SK-N-MC (cell line): ENCODE measurements around the gene KCNG1.

Experiments used
- DNase-seq: peaks from one replicate; pipeline ENCODE4 v3.0.0-alpha.2; 2011; ENCODE audit warnings: low read depth, low spot score
- H3K27ac ChIP-seq: fragments of 200-600 bp; sonication (generic); 2 replicates; pipeline ENCODE4 v1.5.1; 2016; ENCODE audit warnings: mixed run types
- H3K36me3 ChIP-seq: fragments of 200-600 bp; sonication (generic); 2 replicates; pipeline ENCODE4 v1.6.1; 2017; ENCODE audit warnings: antibody characterized with exemption, low read length, mixed read lengths; ENCODE audit not compliant: insufficient read depth
- H3K4me3 ChIP-seq: fragments of 200-600 bp; sonication (generic); 2 replicates; pipeline ENCODE4 v1.5.1; 2016
- H3K9ac ChIP-seq: fragments of 200-600 bp; sonication (generic); 2 replicates; pipeline ENCODE4 v1.8.0; 2017; ENCODE audit warnings: mixed run types, mixed read lengths; ENCODE audit not compliant: insufficient read length
- H3K9me3 ChIP-seq: fragments of 200-600 bp; sonication (generic); 2 replicates; pipeline ENCODE4 v1.6.1; 2017; ENCODE audit warnings: low read depth, mild to moderate bottlenecking, antibody characterized with exemption, low read length, moderate library complexity, mixed read lengths
- EZH2 ChIP-seq: fragments of 200-600 bp; sonication (generic); IDR thresholded peaks from one replicate; pipeline ENCODE4 v1.6.1; 2017; ENCODE audit warnings: antibody characterized with exemption
- FOXP2 ChIP-seq: optimal IDR thresholded peaks from 2 replicates; pipeline ENCODE3; 2011; ENCODE audit warnings: mild to moderate bottlenecking, moderate library complexity; ENCODE audit not compliant: insufficient read depth; ENCODE audit errors: extremely low read length, control extremely low read depth
- POLR2AphosphoS5 ChIP-seq: IDR thresholded peaks from 2 replicates; pipeline ENCODE4 v1.6.1; 2012; ENCODE audit warnings: mild to moderate bottlenecking, low read depth, low read length, borderline replicate concordance

Gene KCNG1

GRCh38 chr20:51001430-51002265 lies 21.3 kb downstream of the KCNG1 start:
- DNase-seq: no peak
- TF ChIP-seq POLR2AphosphoS5: no peak
- no peak for TF ChIP-seq EZH2
- TF ChIP-seq FOXP2: no peak

GRCh38 chr20:50999355-50999754 lies 23.6 kb downstream of the KCNG1 start:
- Histone ChIP-seq H3K9me3 (no peaks in the 10 kb centered on the region), H3K9ac (no peak overlapping the region), H3K27ac (no peak overlapping the region), H3K4me3 (no peak overlapping the region), H3K36me3 (no peaks in the 10 kb centered on the region; the same call in 1 of the 2 replicates)
- DNase-seq: no peak
- no peak for TF ChIP-seq POLR2AphosphoS5
- no peak for TF ChIP-seq FOXP2
- TF ChIP-seq EZH2: no peak

More at GRCh38 chr20:51001430-51002265, 21.3 kb downstream of the KCNG1 start:
- H3K9me3 ChIP-seq: no peaks in the 10 kb centered on the region
- H3K36me3 ChIP-seq: no peaks in the 10 kb centered on the region; the same call in 1 of the 2 replicates
- H3K27ac ChIP-seq: no peak overlapping the region
- no peak overlapping the region for H3K4me3 ChIP-seq
- no peak overlapping the region for H3K9ac ChIP-seq

GRCh38 chr20:50996901-50997865 lies 25.7 kb downstream of the KCNG1 start:
- no peaks in the 10 kb centered on the region for H3K36me3 ChIP-seq
- H3K27ac ChIP-seq: no peak overlapping the region
- H3K9me3 ChIP-seq: no peaks in the 10 kb centered on the region
- no peak for DNase-seq
- TF ChIP-seq FOXP2 (no peak), EZH2 (no peak), POLR2AphosphoS5 (no peak)
- H3K9ac ChIP-seq: no peak overlapping the region
- no peak overlapping the region for H3K4me3 ChIP-seq

GRCh38 chr20:50995506-50995905 lies 27.4 kb downstream of the KCNG1 start:
- Histone ChIP-seq H3K27ac (no peak overlapping the region), H3K36me3 (no peaks in the 10 kb centered on the region), H3K4me3 (no peak overlapping the region), H3K9me3 (no peaks in the 10 kb centered on the region), H3K9ac (no peak overlapping the region)
- DNase-seq: no peak
- TF ChIP-seq EZH2 (no peak), FOXP2 (no peak), POLR2AphosphoS5 (no peak)

GRCh38 chr20:50993876-50994275 lies 29.0 kb downstream of the KCNG1 start:
- no peak overlapping the region for H3K4me3 ChIP-seq
- DNase-seq: no peak
- TF ChIP-seq POLR2AphosphoS5 (no peak), EZH2 (no peak), FOXP2 (no peak)
- no peak overlapping the region for H3K27ac ChIP-seq
- H3K9ac ChIP-seq: no peak overlapping the region
- H3K36me3 ChIP-seq: no peaks in the 10 kb centered on the region
- H3K9me3 ChIP-seq: no peaks in the 10 kb centered on the region

DNA sequence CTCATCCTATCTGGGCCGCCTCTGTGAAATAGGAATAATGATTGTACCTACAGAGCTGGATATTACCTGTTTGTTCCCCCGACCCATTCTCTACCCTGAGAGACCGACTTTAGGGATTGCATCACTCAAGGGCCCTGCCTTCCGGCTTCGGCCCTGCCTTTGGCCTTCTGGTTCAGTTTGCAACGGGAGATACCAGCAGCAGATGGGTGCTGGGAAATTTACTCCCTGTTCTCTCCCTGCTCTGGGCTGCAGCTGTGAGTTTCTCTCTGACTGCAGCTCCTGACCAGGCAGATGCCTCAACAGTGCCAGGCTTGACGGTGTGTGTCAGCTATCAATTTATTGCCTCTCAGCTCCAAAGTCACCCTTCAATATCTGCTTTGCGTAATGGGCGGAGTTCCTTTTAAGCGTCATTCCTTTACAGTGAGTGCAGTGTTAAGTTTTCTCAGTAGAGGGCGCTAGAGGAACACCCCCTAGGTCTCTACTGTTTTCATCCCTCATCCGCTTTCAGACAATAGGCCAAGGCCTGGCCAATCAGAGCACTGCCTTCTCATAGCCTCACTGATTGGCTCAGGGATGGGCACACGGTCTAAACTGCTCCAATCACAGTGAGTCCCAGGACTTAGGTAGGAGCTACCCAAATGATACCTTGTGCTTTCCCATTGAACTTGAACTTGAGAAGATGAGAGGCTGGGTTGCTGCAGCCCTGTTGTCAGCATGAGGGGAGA lies 30.0 kb downstream of the KCNG1 start:
- H3K4me3 ChIP-seq: no peak overlapping the region
- no peaks in the 10 kb centered on the region for H3K36me3 ChIP-seq
- TF ChIP-seq EZH2 (no peak), FOXP2 (no peak), POLR2AphosphoS5 (no peak)
- no peaks in the 10 kb centered on the region for H3K9me3 ChIP-seq
- H3K9ac ChIP-seq: no peak overlapping the region
- no peak overlapping the region for H3K27ac ChIP-seq
- DNase-seq: peak; percentile 65

DNA sequence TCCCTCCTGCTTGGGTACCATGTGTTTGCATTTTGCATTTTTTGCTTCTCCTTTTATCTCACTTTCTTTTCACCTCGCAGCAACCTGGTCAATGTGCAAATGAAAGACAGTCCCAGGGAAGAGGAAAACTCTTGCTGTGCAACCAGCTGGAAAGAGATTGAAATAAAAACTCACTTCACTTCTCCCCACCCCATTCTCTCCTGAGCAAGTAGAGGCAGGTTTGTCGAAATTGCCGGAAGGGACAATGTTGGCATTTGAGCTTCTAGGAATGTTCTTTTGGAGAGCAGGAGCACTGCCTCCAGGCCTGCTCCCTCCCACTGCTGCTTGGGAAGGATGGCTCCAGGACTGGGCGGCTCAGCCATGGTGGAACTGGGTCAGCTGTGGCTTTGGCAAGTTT lies 30.6 kb downstream of the KCNG1 start:
- no peak for DNase-seq
- Histone ChIP-seq H3K4me3 (no peak overlapping the region), H3K27ac (no peak overlapping the region), H3K9me3 (no peaks in the 10 kb centered on the region), H3K9ac (no peak overlapping the region), H3K36me3 (no peaks in the 10 kb centered on the region)
- TF ChIP-seq POLR2AphosphoS5: no peak
- no peak for TF ChIP-seq EZH2
- TF ChIP-seq FOXP2: no peak

GRCh38 chr20:50991076-50991475 lies 31.8 kb downstream of the KCNG1 start:
- Histone ChIP-seq H3K9me3 (no peaks in the 10 kb centered on the region), H3K9ac (no peak overlapping the region), H3K4me3 (no peak overlapping the region), H3K36me3 (no peaks in the 10 kb centered on the region), H3K27ac (no peak overlapping the region)
- TF ChIP-seq POLR2AphosphoS5 (no peak), EZH2 (no peak), FOXP2 (no peak)
- DNase-seq: no peak
